ENCODE results near the gene OSBPL10.

The OSBPL10 gene

DNA sequence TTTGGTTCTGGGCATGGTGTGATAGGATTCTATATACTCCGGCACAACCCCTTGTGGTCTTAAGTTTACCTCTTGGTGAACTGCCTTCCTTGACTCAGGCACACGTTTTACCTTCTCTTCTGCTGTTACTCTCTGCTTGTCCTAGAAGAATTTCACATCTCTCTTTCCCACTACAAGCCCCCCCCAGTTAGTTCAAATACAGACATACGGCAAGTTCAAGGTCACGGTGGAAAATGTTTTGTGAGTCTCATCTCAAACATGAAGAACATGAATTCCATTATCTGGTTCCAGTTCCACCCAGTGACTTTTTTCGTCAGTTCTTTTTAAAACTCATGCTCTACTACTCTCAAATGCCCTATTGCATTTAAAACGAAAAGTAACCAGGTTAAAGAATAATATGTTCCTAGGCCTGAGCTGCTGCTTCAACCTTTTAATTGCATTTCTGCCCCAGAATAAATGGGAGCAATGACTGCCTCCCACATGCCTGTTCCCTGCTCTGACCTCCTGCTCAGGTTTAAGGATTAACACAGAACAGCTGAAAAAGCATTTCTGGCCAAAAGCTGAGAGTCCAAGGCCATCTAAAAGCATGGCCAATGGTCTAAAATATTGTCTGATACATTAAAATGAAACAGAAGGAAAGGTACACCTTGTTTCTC is 132.8 kb downstream of the OSBPL10 start:
- no peak for DNase-seq (ENCODE audit: low spot score)

DNA sequence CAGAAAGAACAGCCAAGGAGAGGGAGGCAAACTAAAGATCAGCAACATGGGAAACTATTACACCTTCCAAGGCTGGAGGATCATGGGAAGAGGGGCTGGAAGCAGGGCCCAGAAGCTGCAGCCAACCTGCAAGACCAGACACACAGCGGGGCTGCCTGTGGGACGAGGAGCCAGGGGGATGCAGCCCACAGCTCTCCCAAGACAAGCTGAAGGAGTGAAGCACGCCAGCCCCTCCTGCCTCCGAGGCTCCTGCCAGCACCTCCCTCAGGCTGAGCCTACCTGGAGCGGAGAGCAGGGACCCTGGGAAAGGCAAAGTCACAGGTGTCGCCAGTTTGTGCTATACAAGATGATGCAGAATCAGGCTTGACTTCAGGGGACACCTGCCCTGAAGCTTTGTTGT is 133.3 kb downstream of the OSBPL10 start:
- no peak for DNase-seq (ENCODE audit: low spot score)

DNA sequence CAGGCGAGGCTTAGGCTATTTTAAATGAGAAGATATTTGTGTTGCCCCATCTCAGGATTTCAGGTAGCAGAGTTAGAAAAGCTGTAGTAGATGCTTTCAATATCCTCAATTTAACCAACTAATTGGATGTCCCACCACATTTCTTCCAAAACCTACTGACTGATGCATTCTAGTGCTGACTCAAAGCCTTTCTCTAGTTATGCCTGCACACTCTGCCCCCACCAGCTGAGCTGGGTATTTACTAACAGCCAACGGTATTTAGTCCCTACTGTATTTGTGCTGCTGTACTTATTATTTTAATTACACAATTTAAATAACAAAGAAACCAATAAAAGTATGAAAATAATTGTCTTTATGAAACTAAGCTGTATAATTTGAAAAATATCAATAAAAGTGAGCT is 139.5 kb downstream of the OSBPL10 start:
- DNase-seq (ENCODE audit: low spot score): no peak

DNA sequence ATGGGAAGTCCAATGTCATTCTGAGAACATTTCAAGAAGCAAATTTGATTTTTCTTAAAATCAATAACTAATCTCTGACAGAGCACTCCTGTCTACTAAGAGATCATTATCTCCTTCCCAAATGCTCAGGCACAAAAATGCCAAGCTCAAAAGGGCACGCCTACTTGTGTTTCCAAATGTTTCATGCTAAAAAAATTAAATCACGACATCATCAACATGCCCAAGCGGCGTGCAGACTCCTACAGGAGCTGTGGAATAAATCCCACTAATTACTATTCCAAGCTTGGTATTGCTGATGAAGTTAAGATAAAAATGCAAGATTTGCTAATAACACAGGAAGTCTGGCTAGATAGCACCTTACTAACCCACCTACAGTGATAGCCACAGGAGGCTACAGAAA is 140.8 kb downstream of the OSBPL10 start:
- DNase-seq (ENCODE audit: low spot score): no peak

- no peak for DNase-seq (ENCODE audit: low spot score)
Measured at GRCh38 chr3:31839144-31839917, 141.7 kb downstream of the OSBPL10 start.

- no peak for DNase-seq (ENCODE audit: low spot score)
Measured at GRCh38 chr3:31836131-31837075, 144.7 kb downstream of the OSBPL10 start.

GRCh38 chr3:31833391-31834190 is 147.5 kb downstream of the OSBPL10 start:
- no peak for DNase-seq (ENCODE audit: low spot score)

DNA sequence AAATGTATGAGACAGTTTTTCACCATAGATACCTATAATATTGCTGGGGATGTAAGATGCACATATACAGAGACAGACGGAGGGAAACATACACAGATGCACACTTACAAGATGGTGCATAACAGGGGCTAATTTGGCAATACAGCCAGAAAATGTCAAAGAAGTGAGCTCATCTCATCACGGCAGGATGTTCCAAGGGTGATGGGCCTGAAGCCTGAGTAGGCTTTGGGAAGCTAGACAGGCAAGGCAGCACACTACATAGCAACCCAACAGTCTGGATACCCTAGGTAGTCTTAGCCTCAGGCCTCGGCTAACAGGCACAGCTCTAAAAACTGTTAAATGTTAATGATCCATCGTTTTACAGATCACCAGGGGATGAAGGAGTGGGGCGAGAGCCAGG is 148.5 kb downstream of the OSBPL10 start:
- no peak for DNase-seq (ENCODE audit: low spot score)

DNA sequence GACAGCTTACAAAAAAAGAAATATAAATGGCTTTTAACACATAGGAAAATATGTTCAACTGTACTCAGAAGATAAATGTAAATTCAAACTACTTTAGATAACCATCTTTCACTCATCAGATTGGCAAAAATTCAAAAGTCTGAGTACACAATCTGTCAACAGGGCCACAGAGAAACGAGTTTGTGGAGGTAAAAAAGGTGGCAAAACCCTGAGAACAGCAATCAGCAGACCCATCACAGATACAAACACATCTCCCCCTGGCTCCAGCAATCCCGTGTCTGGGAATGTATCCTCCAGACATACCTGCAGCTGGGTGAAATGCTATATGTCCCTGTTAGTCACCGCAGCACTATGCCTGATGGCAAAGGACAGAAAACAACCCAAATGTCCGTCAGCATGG is 149.5 kb downstream of the OSBPL10 start:
- DNase-seq (ENCODE audit: low spot score): no peak

DNA sequence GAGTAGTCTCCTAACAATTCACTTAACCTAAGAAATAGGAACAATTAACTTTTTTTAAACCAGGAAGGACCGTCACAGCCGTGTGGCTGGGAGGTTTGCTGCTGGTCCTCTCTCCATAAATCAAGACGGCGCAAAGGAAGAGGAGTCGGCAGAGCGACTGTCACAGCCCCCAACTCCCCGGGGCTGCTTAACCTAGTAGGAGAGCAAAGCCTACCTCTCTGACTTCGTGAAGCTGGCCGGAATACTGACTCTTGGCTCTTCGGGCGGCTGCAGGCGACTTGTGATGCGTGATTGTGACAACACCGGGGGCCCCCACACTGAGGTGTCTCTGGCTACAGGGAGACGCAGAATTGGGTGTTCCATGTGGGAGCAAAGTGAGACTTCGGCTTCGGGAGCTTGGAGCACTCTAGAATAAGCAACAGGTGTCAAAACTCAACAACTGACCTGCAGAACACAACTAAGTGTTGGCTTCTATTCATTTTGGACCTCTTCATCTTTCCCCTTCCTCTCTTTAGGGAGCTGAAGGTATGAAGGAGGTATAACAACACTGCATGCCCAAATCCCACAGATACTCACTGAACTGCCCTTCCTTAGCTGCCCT is 151.1 kb downstream of the OSBPL10 start:
- no peak for DNase-seq (ENCODE audit: low spot score)

GRCh38 chr3:31829010-31829409 is 152.1 kb downstream of the OSBPL10 start:
- DNase-seq (ENCODE audit: low spot score): no peak

DNA sequence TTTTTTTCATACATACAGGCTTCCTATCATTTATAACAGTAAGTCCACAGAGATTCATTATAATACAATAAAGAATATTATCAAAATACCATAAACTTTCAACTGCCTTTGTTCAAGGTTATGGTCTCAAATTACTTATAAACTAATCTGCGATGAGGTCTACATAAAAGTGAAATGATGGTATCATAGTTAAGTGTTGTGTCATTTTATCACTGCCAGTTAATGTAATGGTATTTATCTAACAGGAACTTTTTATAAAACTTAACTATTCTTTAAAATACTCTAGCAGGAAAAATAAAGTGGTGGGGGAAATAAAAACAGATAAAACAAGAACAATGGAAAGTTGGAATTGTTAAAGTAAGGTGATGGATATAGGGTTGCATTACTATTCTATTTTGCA is 153.1 kb downstream of the OSBPL10 start:
- DNase-seq (ENCODE audit: low spot score): no peak

- DNase-seq (ENCODE audit: low spot score): no peak
Measured at GRCh38 chr3:31823184-31823583, 157.9 kb downstream of the OSBPL10 start.

DNA sequence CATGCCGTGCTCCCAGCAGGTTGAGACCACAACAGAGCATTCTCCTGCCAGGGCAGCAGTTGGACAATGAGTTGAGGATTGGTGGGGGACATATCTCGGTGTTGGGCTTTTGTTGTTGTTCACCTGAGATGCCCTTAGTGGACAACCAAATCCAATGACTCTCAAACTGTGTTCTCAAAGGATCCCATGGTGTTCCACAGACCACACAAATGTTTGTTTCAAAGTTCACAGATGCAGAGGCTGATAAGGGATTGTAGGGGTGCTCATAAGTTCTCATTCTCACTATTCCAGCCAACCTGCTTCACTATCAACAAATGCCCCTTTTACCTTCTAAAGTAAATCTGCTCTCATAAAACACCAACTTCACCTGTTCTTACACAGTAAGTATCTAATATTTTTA is 159.9 kb downstream of the OSBPL10 start:
- DNase-seq (ENCODE audit: low spot score): no peak

GRCh38 chr3:31819441-31819840 is 161.6 kb downstream of the OSBPL10 start:
- DNase-seq (ENCODE audit: low spot score): no peak

GRCh38 chr3:31817411-31817966 is 163.6 kb downstream of the OSBPL10 start:
- DNase-seq (ENCODE audit: low spot score): no peak

- DNase-seq (ENCODE audit: low spot score): no peak
Measured at GRCh38 chr3:31815631-31816440, 165.2 kb downstream of the OSBPL10 start.

- DNase-seq (ENCODE audit: low spot score): no peak
Measured at GRCh38 chr3:31815006-31815405, 166.1 kb downstream of the OSBPL10 start.

DNA sequence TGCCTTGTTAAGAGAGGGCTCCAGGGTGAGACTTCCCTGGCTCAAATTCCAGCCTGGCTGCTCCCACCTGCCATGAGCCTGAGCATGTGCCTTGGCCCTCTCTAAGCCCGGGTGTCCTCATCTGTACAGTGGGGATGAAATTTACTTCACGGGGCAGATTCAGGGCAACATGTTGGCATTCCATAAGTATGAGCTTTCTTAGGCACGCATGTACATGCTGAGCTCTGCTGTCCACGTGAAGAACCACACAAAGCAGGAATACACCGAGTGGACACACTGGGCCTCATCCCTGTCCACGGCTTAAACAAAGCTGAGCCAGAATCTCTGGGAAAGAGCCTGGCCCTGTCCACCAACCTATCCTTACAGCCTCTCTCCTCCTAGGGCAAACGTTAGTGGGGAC is 167.4 kb downstream of the OSBPL10 start:
- no peak for DNase-seq (ENCODE audit: low spot score)

DNA sequence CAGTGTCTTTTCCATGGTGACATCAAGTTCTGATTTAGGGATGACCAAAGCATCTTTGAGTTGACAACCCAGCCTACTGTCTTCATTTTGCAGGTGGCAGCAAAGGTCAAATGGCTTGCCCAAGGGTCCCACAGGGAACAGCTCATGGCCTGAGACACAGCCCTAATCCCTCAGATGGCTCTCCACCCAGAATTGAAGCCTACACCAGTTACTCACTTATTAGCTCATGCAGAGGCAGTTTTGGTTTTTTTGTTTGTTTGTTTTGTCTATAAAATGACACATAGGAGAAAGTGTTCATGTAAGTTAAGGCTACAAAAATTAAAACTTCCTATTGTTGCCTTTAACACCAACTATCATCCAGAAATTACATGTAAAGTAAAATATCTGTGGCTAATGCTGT is 167.9 kb downstream of the OSBPL10 start:
- DNase-seq (ENCODE audit: low spot score): no peak

All from left forelimb (tissue), 1 donor.